ENCODE data around the gene CD22. TPM values are rescaled to one million over a fixed set of nuclear protein-coding genes. Genes with fewer than 3 reads are reported as not detected.

Gene CD22
- total and polyA plus RNA-seq, 2 donors (not counting 1 experiment from before 2014, with no cell fraction given) = 692 to 1,437 TPM

DNA sequence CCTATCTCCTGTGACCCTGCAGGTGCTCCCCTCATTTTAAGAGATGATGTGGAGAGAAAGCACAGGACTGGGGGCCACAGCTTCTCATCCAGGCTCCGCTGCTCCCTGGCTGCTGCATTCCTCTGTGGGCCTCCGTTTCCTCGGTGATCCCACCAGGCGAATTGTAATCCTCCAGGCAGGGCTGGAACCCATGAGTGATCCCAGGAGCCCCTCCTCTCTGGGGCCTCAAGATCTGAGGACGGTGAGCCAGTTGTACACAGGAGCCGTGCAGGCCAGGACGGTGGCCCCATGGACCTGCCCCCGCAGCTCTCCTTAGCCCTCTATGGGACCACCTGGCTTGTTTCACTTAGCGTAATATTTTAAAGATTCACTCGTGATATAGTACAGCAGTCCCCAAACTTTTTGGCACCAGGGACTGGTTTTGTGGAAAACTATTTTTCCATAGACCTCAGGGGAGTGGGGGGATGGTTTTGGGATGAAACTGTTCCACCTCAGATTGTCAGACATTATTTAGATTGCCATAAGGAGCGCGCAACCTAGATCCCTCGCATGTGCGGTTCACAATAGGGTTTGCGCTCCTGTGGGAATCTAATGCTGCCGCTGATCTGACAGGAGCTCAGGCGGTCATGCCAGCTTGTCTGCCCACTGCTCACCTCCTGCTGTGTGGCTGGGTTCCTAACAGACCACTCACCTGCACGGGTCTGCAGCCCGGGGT, 34.9 kb downstream of the CD22 start:
- Histone ChIP-seq H3K4me3 (ENCODE audit: control extremely low read depth in 1 of 5, extremely low read depth in 1 of 5, insufficient read depth in 1 of 5, low read depth in 2 of 5, low read length in 4 of 5) (no peak overlapping the region), H3K27ac (ENCODE audit: low read length in 2 of 2) (no peak overlapping the region), H3K4me2 (replicated peaks; ENCODE audit: low read depth, low read length, poor library complexity, severe bottlenecking) (no peak overlapping the region), H3K4me1 (ENCODE audit: control insufficient read depth in 2 of 2, insufficient read depth in 2 of 2, low read length in 2 of 2) (no peaks in the 10 kb centered on the region), H2AFZ (ENCODE audit: insufficient read depth, low read depth, low read length, poor library complexity, severe bottlenecking) (no peak overlapping the region), H3K9me3 (ENCODE audit: control extremely low read depth in 1 of 3, control insufficient read depth in 2 of 3, insufficient read depth in 1 of 3, low read length in 2 of 3) (peaks cover 0 to 1% (median 0%) of the 10 kb centered on the region in 3 donors), H3K27me3 (replicated peaks in 1 of 4; ENCODE audit: control extremely low read depth in 1 of 4, control insufficient read depth in 3 of 4, insufficient read depth in 4 of 4, low read length in 3 of 4) (peaks cover 0 to 8% (median 0%) of the 10 kb centered on the region in 4 experiments), H3K36me3 (replicated peaks in 1 of 2; ENCODE audit: control extremely low read depth in 1 of 2, control insufficient read depth in 1 of 2, extremely low read depth in 1 of 2, insufficient read depth in 2 of 2, low read length in 1 of 2) (no peaks in the 10 kb centered on the region), H4K20me1 (ENCODE audit: control insufficient read depth, insufficient read depth, low read length, poor library complexity, severe bottlenecking) (no peaks in the 10 kb centered on the region), H3K79me2 (ENCODE audit: control insufficient read depth, insufficient read depth, low read length) (no peaks in the 10 kb centered on the region), H3K9ac (ENCODE audit: low read length) (no peak overlapping the region)
- Mint-ChIP-seq H3K27ac (no peak overlapping the region), H3K9me3 (ENCODE audit: insufficient read depth) (no peaks in the 10 kb centered on the region), H3K4me1 (no peaks in the 10 kb centered on the region), H3K27me3 (peaks cover 3% of the 10 kb centered on the region), H3K4me3 (no peak overlapping the region)
- ATAC-seq (ENCODE audit: low read depth) (no peak), DNase-seq (no peak)
- CTCF ChIA-PET = no interaction called here
- TF ChIP-seq, protein P1, sequence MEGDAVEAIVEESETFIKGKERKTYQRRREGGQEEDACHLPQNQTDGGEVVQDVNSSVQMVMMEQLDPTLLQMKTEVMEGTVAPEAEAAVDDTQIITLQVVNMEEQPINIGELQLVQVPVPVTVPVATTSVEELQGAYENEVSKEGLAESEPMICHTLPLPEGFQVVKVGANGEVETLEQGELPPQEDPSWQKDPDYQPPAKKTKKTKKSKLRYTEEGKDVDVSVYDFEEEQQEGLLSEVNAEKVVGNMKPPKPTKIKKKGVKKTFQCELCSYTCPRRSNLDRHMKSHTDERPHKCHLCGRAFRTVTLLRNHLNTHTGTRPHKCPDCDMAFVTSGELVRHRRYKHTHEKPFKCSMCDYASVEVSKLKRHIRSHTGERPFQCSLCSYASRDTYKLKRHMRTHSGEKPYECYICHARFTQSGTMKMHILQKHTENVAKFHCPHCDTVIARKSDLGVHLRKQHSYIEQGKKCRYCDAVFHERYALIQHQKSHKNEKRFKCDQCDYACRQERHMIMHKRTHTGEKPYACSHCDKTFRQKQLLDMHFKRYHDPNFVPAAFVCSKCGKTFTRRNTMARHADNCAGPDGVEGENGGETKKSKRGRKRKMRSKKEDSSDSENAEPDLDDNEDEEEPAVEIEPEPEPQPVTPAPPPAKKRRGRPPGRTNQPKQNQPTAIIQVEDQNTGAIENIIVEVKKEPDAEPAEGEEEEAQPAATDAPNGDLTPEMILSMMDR (IDR thresholded peaks at IDR 0.05) = no peak
- TF ChIP-seq EZH2 (IDR thresholded peaks at IDR 0.05; ENCODE audit: borderline replicate concordance, insufficient read depth, low read depth, low read length, poor library complexity, severe bottlenecking) = no peak
- 93% methylated on average over 16 of the region's 19 CpGs for WGBS (ENCODE audit: insufficient coverage)
- intact Hi-C loops (cut with micrococcal nuclease) = no loop called here
- POLR2A ChIA-PET = no interaction called here

DNA sequence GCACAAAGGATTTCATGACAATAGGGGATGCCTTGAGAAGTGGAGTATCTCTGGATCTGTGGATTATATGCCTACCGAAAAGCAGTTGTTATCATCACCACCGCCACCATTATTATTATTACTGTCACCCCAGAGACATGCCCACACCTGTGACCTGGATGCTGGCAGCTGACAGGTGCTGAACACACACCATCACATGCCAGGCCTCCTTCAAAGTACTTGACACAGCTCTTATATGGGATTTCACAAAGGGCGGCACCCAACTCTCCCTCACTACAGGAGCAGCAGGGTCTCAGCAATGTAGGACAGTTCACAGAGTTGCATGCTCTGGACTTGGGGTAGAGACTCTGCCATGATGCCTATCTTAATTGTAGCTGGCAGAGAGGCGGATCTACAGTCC, 36.3 kb downstream of the CD22 start:
- Histone ChIP-seq H3K36me3 (replicated peaks in 1 of 2; ENCODE audit: control extremely low read depth in 1 of 2, control insufficient read depth in 1 of 2, extremely low read depth in 1 of 2, insufficient read depth in 2 of 2, low read length in 1 of 2) (no peaks in the 10 kb centered on the region), H3K27me3 (replicated peaks in 1 of 4; ENCODE audit: control extremely low read depth in 1 of 4, control insufficient read depth in 3 of 4, insufficient read depth in 4 of 4, low read length in 3 of 4) (peaks cover 0 to 8% (median 0%) of the 10 kb centered on the region in 4 experiments), H3K9me3 (ENCODE audit: control extremely low read depth in 1 of 3, control insufficient read depth in 2 of 3, insufficient read depth in 1 of 3, low read length in 2 of 3) (peaks cover 0 to 5% (median 1%) of the 10 kb centered on the region in 3 donors), H4K20me1 (ENCODE audit: control insufficient read depth, insufficient read depth, low read length, poor library complexity, severe bottlenecking) (no peaks in the 10 kb centered on the region), H3K4me3 (ENCODE audit: control extremely low read depth in 1 of 5, extremely low read depth in 1 of 5, insufficient read depth in 1 of 5, low read depth in 2 of 5, low read length in 4 of 5) (no peak overlapping the region), H2AFZ (ENCODE audit: insufficient read depth, low read depth, low read length, poor library complexity, severe bottlenecking) (no peak overlapping the region), H3K9ac (ENCODE audit: low read length) (no peak overlapping the region), H3K27ac (ENCODE audit: low read length in 2 of 2) (no peak overlapping the region), H3K4me1 (ENCODE audit: control insufficient read depth in 2 of 2, insufficient read depth in 2 of 2, low read length in 2 of 2) (no peaks in the 10 kb centered on the region), H3K79me2 (ENCODE audit: control insufficient read depth, insufficient read depth, low read length) (no peaks in the 10 kb centered on the region), H3K4me2 (replicated peaks; ENCODE audit: low read depth, low read length, poor library complexity, severe bottlenecking) (no peak overlapping the region)
- WGBS (ENCODE audit: insufficient coverage) = 100% methylated on average over 2 of the region's 4 CpGs
- ATAC-seq (ENCODE audit: low read depth) (no peak), DNase-seq (no peak)
- H3K27ac Mint-ChIP-seq = no peak overlapping the region
- no peak overlapping the region for H3K4me3 Mint-ChIP-seq
- H3K27me3 Mint-ChIP-seq = peaks cover 3% of the 10 kb centered on the region
- H3K9me3 Mint-ChIP-seq (ENCODE audit: insufficient read depth) = no peaks in the 10 kb centered on the region
- intact Hi-C loops (cut with micrococcal nuclease) = no loop called here
- ChIA-PET POLR2A (no interaction called here), CTCF (no interaction called here)
- H3K4me1 Mint-ChIP-seq = no peaks in the 10 kb centered on the region
- no peak for TF ChIP-seq EZH2 (IDR thresholded peaks at IDR 0.05; ENCODE audit: borderline replicate concordance, insufficient read depth, low read depth, low read length, poor library complexity, severe bottlenecking)
